ENCODE data around the gene SIRPA. TPM values are rescaled to one million over a fixed set of nuclear protein-coding genes. Genes with fewer than 3 reads are reported as not detected.

The SIRPA gene
- total RNA-seq, 2 experiments from 2014 or later, result 0.12 to 0.31 TPM

DNA sequence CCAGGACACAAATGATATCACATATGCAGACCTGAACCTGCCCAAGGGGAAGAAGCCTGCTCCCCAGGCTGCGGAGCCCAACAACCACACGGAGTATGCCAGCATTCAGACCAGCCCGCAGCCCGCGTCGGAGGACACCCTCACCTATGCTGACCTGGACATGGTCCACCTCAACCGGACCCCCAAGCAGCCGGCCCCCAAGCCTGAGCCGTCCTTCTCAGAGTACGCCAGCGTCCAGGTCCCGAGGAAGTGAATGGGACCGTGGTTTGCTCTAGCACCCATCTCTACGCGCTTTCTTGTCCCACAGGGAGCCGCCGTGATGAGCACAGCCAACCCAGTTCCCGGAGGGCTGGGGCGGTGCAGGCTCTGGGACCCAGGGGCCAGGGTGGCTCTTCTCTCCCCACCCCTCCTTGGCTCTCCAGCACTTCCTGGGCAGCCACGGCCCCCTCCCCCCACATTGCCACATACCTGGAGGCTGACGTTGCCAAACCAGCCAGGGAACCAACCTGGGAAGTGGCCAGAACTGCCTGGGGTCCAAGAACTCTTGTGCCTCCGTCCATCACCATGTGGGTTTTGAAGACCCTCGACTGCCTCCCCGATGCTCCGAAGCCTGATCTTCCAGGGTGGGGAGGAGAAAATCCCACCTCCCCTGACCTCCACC is 42.2 kb downstream of the SIRPA start:
- Mint-ChIP-seq H3K27me3 (peaks cover 20% of the 10 kb centered on the region), H3K9me3 (no peaks in the 10 kb centered on the region), H3K36me3 (no peaks in the 10 kb centered on the region), H3K27ac (no peak overlapping the region), H3K4me3 (no peak overlapping the region), H3K4me1 (no peaks in the 10 kb centered on the region)
- no peak for DNase-seq

DNA sequence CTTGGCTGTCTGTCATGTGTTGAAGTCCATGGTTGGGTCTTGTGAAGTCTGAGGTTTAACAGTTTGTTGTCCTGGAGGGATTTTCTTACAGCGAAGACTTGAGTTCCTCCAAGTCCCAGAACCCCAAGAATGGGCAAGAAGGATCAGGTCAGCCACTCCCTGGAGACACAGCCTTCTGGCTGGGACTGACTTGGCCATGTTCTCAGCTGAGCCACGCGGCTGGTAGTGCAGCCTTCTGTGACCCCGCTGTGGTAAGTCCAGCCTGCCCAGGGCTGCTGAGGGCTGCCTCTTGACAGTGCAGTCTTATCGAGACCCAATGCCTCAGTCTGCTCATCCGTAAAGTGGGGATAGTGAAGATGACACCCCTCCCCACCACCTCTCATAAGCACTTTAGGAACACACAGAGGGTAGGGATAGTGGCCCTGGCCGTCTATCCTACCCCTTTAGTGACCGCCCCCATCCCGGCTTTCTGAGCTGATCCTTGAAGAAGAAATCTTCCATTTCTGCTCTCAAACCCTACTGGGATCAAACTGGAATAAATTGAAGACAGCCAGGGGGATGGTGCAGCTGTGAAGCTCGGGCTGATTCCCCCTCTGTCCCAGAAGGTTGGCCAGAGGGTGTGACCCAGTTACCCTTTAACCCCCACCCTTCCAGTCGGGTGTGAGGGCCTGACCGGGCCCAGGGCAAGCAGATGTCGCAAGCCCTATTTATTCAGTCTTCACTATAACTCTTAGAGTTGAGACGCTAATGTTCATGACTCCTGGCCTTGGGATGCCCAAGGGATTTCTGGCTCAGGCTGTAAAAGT is 43.5 kb downstream of the SIRPA start:
- Mint-ChIP-seq H3K36me3 (no peaks in the 10 kb centered on the region), H3K27ac (no peak overlapping the region), H3K4me3 (no peak overlapping the region), H3K27me3 (peaks cover 23% of the 10 kb centered on the region), H3K9me3 (no peaks in the 10 kb centered on the region), H3K4me1 (no peaks in the 10 kb centered on the region)
- DNase-seq, result no peak

DNA sequence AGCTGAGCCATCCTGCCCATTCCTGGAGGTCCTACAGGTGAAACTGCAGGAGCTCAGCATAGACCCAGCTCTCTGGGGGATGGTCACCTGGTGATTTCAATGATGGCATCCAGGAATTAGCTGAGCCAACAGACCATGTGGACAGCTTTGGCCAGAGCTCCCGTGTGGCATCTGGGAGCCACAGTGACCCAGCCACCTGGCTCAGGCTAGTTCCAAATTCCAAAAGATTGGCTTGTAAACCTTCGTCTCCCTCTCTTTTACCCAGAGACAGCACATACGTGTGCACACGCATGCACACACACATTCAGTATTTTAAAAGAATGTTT is 44.0 kb downstream of the SIRPA start:
- Mint-ChIP-seq H3K4me1 (no peaks in the 10 kb centered on the region), H3K36me3 (no peaks in the 10 kb centered on the region), H3K9me3 (no peaks in the 10 kb centered on the region), H3K27ac (no peak overlapping the region), H3K4me3 (no peak overlapping the region), H3K27me3 (peaks cover 20% of the 10 kb centered on the region)
- DNase-seq, result no peak

DNA sequence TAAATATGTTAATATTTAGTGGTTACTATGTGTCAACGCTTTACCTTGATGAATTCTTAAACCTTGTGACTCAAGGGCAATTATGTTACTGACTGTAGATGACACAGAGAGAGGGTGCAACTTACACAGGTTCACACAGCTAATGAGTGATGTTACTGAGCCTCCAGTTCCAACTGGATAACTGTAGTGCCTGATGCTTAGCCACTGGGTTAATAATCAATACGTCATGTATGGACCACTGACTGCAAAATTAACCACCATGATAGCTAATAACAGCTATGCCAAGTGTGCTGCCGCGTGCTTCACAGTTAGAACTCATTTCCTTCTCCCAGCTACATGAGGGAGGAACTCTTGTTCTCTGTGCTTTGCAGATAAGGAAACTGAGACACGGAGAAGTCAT is 45.4 kb downstream of the SIRPA start:
- Mint-ChIP-seq H3K36me3 (no peaks in the 10 kb centered on the region), H3K4me1 (no peaks in the 10 kb centered on the region), H3K27ac (no peak overlapping the region), H3K27me3 (peaks cover 30% of the 10 kb centered on the region), H3K9me3 (no peaks in the 10 kb centered on the region), H3K4me3 (no peak overlapping the region)
- no peak for DNase-seq

DNA sequence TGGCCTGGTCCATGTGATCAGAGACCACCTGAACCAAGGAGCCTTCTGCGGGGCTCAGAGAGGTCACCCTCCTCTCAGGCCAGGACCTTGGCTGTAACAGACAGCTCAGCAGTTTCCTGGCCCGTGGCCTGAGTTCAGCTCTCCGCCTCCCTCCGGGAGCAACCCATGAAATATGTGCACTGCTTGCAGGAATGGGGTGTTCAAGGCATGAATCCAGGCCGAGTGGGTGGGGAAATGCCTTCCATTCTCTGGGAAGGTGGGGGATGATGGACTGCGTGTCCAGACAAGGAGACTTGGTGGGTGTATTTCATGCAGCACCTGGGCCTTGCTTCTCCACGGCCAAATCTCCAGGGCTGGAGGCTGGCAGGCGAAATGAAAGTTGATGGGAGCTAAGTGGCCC is 46.0 kb downstream of the SIRPA start:
- no peak for DNase-seq
- no peaks in the 10 kb centered on the region for H3K4me1 Mint-ChIP-seq
- peaks cover 36% of the 10 kb centered on the region for H3K27me3 Mint-ChIP-seq
- H3K27ac Mint-ChIP-seq, result no peak overlapping the region
- no peak overlapping the region for H3K4me3 Mint-ChIP-seq
- H3K36me3 Mint-ChIP-seq, result no peaks in the 10 kb centered on the region
- no peaks in the 10 kb centered on the region for H3K9me3 Mint-ChIP-seq

DNA sequence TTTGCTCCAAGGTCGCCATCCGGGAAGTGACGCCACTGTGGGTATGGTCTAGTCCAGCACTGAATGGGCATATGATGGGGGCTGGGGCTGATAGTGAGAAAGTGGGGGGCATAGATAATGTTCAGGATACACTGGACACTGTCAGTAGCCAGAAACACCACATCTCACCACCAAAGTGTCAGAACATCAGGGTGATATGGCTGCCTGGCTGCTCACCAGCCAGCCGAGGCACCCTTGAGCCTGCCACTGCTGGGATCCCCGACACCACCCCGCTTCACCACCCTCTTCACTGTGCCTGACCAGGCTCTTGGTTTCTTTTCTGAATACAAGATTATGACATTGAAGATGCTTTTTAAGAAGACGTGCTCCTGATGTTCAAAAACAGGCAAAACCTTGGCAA is 46.9 kb downstream of the SIRPA start:
- no peaks in the 10 kb centered on the region for H3K9me3 Mint-ChIP-seq
- no peaks in the 10 kb centered on the region for H3K36me3 Mint-ChIP-seq
- DNase-seq, result no peak
- H3K4me1 Mint-ChIP-seq, result no peaks in the 10 kb centered on the region
- H3K27me3 Mint-ChIP-seq, result peaks cover 44% of the 10 kb centered on the region
- H3K4me3 Mint-ChIP-seq, result no peak overlapping the region
- H3K27ac Mint-ChIP-seq, result no peak overlapping the region

DNA sequence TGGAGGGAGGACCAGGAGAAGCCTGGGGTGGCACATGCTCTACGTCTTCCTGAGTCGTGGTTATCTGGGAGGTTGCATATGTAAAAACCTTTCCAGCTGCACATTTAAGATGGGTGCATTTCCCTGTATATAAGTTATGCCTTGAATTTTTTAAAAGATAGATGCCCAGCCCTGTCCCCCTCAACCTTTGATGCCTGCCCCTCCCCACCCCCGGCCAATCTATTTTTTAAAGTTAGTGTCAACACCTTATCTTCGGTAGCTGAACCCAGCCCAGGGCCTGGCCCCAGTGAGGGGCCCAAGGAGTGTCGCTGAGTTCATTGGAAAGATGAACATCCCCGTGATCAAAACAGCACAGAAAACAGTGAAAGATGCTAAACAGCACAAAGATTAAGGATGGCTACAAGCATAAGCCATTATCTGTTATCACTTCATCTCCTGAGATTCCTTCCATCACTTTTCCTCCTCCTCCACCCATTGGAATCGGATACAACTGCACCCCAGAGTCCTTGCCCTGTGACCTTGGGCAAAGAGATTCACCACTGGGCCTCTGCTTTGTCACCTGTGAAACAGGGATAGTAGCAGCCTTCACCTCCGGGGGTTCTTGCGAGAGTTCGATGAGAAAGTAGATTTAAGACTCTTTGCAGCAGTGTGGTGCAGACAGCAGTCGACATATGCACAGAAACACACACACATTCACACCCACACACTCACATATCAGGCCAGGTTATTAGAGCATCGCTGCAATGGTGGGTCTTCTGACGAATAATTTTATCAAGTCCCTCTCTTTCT is 47.5 kb downstream of the SIRPA start:
- H3K4me1 Mint-ChIP-seq, result no peaks in the 10 kb centered on the region
- no peaks in the 10 kb centered on the region for H3K9me3 Mint-ChIP-seq
- no peak overlapping the region for H3K4me3 Mint-ChIP-seq
- no peaks in the 10 kb centered on the region for H3K36me3 Mint-ChIP-seq
- no peak overlapping the region for H3K27ac Mint-ChIP-seq
- H3K27me3 Mint-ChIP-seq, result peaks cover 48% of the 10 kb centered on the region
- no peak for DNase-seq

DNA sequence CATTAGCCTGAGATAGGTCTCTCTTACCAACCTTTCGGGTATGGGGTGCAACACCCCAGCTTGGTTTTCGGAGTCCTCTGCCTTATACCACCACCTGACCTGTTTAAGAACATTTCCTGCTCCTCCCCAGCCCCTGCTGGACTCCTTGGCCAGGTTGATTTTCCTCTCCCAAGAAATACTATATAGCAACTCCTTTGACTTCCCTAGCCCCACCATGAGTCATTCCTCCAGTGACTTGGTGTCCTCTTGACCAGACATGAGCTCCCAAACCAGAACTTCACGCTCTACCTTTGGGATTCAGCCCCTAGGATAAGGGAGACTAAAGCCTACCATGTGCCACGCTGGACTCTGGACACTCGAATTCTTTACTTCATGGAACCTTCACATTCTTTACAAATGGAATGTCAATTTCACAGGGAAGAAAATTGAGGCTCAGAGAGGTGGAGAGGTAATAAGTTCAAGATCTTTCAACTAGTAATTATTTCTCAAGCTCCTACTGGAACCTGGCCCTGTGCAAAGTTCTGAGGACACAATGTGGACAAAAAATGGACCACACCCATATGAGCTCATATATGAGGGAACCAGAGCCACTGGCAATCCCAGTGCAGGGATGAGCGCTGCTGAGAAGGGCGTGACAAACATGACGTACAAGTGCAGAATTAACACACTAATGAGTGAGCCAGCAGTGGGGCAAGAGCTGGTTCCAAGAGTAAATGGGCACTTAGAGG is 48.2 kb downstream of the SIRPA start:
- H3K4me3 Mint-ChIP-seq, result no peak overlapping the region
- no peaks in the 10 kb centered on the region for H3K36me3 Mint-ChIP-seq
- H3K27me3 Mint-ChIP-seq, result peaks cover 53% of the 10 kb centered on the region
- H3K4me1 Mint-ChIP-seq, result no peaks in the 10 kb centered on the region
- no peak overlapping the region for H3K27ac Mint-ChIP-seq
- no peaks in the 10 kb centered on the region for H3K9me3 Mint-ChIP-seq
- no peak for DNase-seq

DNA sequence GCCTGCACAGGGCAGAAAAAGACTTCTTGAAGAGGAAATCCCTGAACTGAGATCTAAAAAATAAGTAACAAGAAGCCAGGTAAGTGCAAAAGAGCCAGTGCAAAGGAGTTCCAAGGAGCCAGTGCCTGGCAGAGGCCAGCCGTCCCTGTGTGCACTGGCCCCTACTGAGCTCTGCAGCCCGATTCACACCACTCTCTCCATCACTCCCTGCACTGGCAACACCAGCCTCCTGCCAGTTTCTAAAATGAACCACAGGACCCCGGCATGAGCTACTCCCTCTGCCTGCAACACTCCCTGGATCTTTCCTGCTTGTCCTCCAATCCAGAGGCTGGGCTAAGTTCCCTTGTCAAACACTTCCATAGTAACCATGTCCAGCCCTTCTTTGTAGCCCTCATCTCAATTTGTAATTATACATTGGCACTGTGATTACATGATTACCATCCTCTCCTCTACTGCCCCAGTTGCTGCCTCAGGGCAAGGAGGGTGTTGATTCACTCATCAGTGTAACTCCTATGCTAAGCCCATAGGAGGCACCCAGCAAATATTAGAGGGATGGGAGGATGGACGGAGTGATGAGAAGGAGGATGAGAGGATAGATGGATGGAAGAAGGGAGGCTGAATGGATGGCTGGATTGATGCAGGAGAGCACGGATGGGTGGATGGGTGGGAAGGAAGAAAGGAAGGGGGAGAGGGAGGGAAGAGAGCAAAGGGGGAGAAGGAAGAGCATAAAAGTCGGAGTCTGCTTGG is 49.3 kb downstream of the SIRPA start:
- H3K4me1 Mint-ChIP-seq, result no peaks in the 10 kb centered on the region

DNA sequence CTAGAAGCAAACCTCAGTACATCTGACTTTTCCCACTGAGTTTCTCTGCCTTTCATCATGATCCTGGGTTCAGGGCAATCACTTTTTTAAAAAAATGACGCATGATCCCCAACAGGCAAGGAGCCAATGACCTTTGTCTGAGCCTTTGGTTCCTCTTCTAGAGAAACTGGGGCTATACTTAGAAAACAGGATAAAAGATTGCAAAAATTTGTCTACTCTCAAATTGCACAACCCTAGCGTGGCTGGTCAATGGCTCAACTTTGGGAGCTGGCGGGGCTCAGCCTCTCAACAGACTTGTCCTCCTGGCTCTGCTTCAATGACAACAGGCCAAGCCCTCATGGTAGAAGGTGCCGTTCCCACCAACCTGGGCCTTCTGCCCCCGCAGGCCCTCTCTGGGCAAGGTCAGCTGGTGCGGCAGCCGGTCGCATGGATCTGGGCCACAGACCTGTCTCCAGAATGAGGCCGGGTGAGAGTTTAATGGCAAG is 50.0 kb downstream of the SIRPA start:
- Mint-ChIP-seq H3K27ac (no peak overlapping the region), H3K27me3 (peaks cover 55% of the 10 kb centered on the region), H3K4me3 (no peak overlapping the region), H3K4me1 (no peaks in the 10 kb centered on the region), H3K36me3 (no peaks in the 10 kb centered on the region), H3K9me3 (no peaks in the 10 kb centered on the region)
- DNase-seq, result no peak

More for the DNA sequence above, 49.3 kb downstream of the SIRPA start:
- no peak for DNase-seq
- no peak overlapping the region for H3K4me3 Mint-ChIP-seq
- H3K27me3 Mint-ChIP-seq, result peaks cover 57% of the 10 kb centered on the region
- H3K27ac Mint-ChIP-seq, result no peak overlapping the region
- no peaks in the 10 kb centered on the region for H3K9me3 Mint-ChIP-seq
- H3K36me3 Mint-ChIP-seq, result no peaks in the 10 kb centered on the region

DNA sequence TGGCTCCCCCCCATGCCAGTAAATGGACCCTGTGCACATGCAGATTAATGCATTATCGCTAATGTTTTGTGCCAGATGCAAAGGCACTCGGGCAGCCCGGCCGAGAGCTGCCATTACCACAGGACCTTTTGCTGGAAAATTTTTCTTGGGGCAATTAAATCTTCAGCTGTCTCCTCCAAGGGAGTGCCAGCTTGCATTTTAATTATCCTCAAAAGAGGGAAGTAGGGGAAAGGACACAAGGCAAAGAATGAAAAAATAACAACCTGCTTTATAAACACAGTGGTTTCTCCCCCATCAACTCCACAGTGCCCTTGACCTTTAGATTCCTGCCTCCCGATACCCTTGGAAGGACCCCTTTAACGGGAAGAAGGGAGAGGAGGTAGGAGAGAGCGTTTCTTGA is 50.5 kb downstream of the SIRPA start:
- no peak overlapping the region for H3K4me3 Mint-ChIP-seq
- peaks cover 53% of the 10 kb centered on the region for H3K27me3 Mint-ChIP-seq
- DNase-seq, result no peak
- H3K27ac Mint-ChIP-seq, result no peak overlapping the region
- H3K9me3 Mint-ChIP-seq, result no peaks in the 10 kb centered on the region
- no peaks in the 10 kb centered on the region for H3K4me1 Mint-ChIP-seq
- H3K36me3 Mint-ChIP-seq, result no peaks in the 10 kb centered on the region

DNA sequence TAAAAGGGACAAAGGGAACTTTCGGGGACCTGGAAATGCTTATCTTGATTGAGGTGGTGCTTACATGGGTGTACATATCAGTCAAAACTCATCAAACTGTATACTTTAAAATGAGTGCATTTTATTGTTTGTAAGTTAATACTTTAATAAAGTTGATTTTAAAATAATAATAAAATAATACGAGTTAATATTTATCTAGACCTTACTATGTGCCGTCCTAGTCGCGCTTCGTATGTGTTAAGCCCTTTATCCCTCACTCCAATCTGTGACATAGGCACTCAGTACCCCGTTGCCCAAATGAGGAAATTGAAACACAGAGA is 51.2 kb downstream of the SIRPA start:
- Mint-ChIP-seq H3K27ac (no peak overlapping the region), H3K4me3 (no peak overlapping the region), H3K4me1 (no peaks in the 10 kb centered on the region), H3K9me3 (no peaks in the 10 kb centered on the region), H3K36me3 (no peaks in the 10 kb centered on the region), H3K27me3 (peaks cover 57% of the 10 kb centered on the region)
- no peak for DNase-seq

DNA sequence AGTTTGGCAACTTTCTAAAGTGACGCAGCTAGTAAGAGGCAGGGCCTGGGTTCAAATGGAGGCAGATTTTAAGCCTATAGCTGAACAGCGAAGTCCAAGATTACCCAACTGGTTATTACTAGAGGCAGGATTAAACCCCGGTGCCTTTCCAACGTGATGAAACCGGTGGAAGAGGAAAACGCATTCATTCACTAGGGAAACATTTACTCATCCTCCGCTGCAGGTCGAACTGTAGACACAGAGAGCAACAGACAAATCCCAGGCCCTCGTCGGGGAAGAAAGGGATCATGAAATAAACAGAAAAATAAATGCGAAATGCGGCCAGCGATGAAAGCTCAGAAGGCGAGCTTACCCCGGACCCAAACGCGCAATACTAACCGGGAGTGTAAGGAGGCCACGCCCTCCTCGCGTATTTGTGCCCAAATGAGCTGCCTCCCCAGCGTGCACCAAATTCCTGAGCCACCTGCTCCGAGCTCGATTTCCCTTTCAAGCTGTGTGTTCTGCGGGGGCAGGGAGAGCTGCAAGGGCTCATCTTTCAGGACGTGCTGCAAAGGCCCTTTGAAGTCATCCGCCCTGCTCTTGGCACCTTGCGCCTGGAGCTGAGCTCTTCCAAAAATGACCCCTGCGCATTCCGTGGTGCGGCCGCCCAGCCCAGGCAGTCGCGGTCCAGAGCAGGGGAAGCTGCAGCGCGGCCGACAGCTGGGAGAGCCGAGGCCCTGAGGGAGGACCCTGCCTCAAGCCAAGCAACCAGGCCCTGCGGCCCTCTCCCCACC is 51.7 kb downstream of the SIRPA start:
- Mint-ChIP-seq H3K4me1 (no peaks in the 10 kb centered on the region), H3K27ac (no peak overlapping the region), H3K4me3 (no peak overlapping the region), H3K27me3 (peaks cover 57% of the 10 kb centered on the region), H3K36me3 (no peaks in the 10 kb centered on the region), H3K9me3 (no peaks in the 10 kb centered on the region)
- no peak for DNase-seq

DNA sequence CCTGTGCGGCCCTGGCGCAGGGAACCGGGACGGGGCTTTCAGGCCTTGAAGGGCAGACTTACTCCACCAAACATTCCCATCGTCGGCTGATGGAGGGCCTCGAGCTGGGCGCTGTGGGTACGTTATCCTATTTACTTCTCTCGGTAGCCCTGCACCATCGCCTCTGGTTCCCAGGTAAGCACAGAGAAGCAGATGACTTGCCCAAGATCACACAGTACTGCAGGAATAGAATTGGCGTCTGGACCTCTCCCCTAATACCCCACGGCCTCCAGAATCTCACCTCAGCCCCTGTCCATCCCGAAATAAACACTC is 52.3 kb downstream of the SIRPA start:
- no peaks in the 10 kb centered on the region for H3K4me1 Mint-ChIP-seq
- no peaks in the 10 kb centered on the region for H3K36me3 Mint-ChIP-seq
- DNase-seq, result no peak
- no peak overlapping the region for H3K4me3 Mint-ChIP-seq
- no peaks in the 10 kb centered on the region for H3K9me3 Mint-ChIP-seq
- no peak overlapping the region for H3K27ac Mint-ChIP-seq
- H3K27me3 Mint-ChIP-seq, result peaks cover 56% of the 10 kb centered on the region

All from activated naive CD8-positive, alpha-beta T cell treated with anti-CD3 and anti-CD28 coated beads for 36 hours (primary cell).